ENCODE data around the gene ME3.

The ME3 gene

GRCh38 chr11:86681483-86681756 lies 9.0 kb upstream of the ME3 start:
- no peak for TF ChIP-seq FOXP2 (optimal IDR thresholded peaks at IDR 0.05; ENCODE audit: borderline replicate concordance, extremely low read depth, extremely low read length, insufficient read depth)
- no peak for TF ChIP-seq TAF1 (IDR thresholded peaks at IDR 0.05; ENCODE audit: borderline replicate concordance, insufficient read depth, low read length)
- no peak for TF ChIP-seq REST (IDR thresholded peaks at IDR 0.05; ENCODE audit: insufficient read depth in 1 of 2, low read depth in 2 of 2, low read length in 2 of 2)
- no peak for TF ChIP-seq POLR2AphosphoS5 (IDR thresholded peaks at IDR 0.05; ENCODE audit: low read depth, low read length)
- TF ChIP-seq SIN3A (IDR thresholded peaks at IDR 0.05; ENCODE audit: borderline replicate concordance, insufficient read depth, low read length) = no peak

DNA sequence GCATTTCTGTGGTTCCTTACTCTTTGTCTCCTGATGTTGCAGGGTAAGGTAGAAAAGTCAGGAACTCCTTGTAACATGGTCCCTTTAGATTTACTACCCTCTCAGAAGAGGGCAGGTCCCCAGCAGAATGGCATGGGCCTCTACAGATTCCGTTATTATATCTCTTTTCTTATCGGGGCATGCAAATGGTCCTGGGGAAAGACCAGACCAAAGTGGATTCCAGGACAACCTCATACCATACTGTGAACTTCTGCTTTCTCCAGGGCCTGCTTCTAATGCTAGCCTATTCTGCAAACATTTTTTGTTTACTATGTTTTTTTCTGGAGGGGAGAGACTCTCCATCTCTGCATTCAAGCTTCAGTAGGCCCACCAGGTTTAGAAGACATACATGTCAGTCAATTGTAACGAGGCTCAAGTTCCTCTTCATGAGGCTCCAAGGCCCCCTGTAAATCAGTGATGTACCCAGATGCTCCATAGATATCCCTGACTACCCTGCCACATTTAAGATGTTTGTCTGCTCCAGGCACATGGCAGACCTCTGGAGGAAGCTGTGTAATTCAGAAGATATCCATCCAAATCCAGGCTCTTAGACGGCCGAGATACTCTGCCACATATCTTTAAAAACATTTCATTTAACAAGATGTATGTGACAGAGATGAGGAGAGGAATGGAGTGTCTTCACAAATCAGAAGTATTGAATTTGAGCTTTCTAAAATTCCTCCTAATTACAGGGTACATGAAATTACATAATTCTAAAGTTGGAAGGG lies 8.5 kb upstream of the ME3 start:
- TF ChIP-seq FOXP2 (optimal IDR thresholded peaks at IDR 0.05; ENCODE audit: borderline replicate concordance, extremely low read depth, extremely low read length, insufficient read depth) (no peak), POLR2AphosphoS5 (IDR thresholded peaks at IDR 0.05; ENCODE audit: low read depth, low read length) (no peak), TAF1 (IDR thresholded peaks at IDR 0.05; ENCODE audit: borderline replicate concordance, insufficient read depth, low read length) (no peak), REST (IDR thresholded peaks at IDR 0.05; ENCODE audit: insufficient read depth in 1 of 2, low read depth in 2 of 2, low read length in 2 of 2) (no peak), SIN3A (IDR thresholded peaks at IDR 0.05; ENCODE audit: borderline replicate concordance, insufficient read depth, low read length) (no peak)

DNA sequence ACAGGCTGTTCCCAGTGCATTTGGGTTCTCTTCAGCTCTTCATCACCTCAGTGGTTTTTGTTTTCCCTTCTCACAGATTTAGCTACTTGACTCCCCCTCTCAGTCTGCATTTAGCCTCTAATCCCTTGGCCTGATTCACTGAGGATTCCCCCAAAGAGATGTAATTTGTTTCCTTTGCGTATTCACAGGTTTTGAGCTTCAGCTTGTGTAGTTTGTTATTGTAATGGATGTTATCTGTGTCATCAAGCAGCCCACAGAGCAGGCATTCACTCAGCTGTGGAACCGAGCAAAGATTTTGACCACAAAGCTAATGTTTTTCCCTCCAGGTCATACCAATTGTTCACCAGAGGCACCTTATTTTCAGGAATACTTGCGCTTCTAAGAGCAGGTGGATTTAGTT lies 6.4 kb upstream of the ME3 start:
- TF ChIP-seq POLR2AphosphoS5 (IDR thresholded peaks at IDR 0.05; ENCODE audit: low read depth, low read length) = no peak
- TF ChIP-seq REST (IDR thresholded peaks at IDR 0.05; ENCODE audit: insufficient read depth in 1 of 2, low read depth in 2 of 2, low read length in 2 of 2) = peak in 1 of 2 experiments; percentile 41; a peak in 1 of 4 replicates
- TF ChIP-seq TAF1 (IDR thresholded peaks at IDR 0.05; ENCODE audit: borderline replicate concordance, insufficient read depth, low read length) = no peak
- TF ChIP-seq FOXP2 (optimal IDR thresholded peaks at IDR 0.05; ENCODE audit: borderline replicate concordance, extremely low read depth, extremely low read length, insufficient read depth) = no peak

DNA sequence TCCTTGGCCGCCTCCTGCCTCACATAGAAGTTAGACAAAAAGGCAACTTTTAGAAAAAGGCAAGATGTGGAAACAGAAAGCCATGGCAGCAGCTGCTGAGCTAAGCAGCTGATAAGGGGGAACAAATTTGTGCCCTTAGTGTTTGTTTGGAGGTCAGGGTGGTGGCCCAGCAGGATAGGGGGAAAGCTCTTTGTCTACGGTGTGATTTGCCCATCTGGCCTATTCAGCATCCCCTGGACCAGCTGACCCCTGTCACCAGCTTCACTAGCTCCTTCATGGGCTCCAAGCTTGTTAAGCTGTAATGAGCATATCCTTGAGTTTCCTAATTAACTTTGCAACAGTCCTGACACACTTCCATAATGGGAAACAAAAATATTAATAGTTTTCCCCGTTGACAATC lies 5.9 kb upstream of the ME3 start:
- TF ChIP-seq POLR2AphosphoS5 (IDR thresholded peaks at IDR 0.05; ENCODE audit: low read depth, low read length) (no peak), TAF1 (IDR thresholded peaks at IDR 0.05; ENCODE audit: borderline replicate concordance, insufficient read depth, low read length) (no peak), FOXP2 (optimal IDR thresholded peaks at IDR 0.05; ENCODE audit: borderline replicate concordance, extremely low read depth, extremely low read length, insufficient read depth) (no peak), SIN3A (IDR thresholded peaks at IDR 0.05; ENCODE audit: borderline replicate concordance, insufficient read depth, low read length) (no peak), REST (IDR thresholded peaks at IDR 0.05; ENCODE audit: insufficient read depth in 1 of 2, low read depth in 2 of 2, low read length in 2 of 2) (no peak)

Data from PFSK-1 (cell line).